Measurements from ENCODE around the gene CEP85.

DNA sequence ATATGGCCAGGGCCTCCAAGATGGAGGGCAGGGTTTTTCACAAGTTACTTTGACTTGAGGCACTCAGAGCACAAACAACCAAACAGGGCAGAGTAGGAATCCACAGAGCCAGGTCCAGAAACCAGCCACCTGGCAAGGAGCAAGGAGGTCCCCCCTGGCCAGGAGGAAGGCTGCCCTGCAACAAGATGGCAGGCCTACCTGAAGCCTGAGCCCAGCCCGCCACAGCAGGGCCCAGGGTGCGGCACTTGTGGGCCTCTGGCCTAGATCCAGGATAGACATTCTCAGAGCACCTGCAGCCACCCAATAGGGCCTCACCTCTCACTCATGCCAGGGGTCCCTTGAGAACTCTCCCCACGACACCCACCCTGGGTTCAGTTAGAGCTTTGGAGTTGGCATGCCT is 57.4 kb downstream of the CEP85 start:
- no peak for TF ChIP-seq POLR2A (IDR thresholded peaks at IDR 0.05)
- TF ChIP-seq, protein P1, sequence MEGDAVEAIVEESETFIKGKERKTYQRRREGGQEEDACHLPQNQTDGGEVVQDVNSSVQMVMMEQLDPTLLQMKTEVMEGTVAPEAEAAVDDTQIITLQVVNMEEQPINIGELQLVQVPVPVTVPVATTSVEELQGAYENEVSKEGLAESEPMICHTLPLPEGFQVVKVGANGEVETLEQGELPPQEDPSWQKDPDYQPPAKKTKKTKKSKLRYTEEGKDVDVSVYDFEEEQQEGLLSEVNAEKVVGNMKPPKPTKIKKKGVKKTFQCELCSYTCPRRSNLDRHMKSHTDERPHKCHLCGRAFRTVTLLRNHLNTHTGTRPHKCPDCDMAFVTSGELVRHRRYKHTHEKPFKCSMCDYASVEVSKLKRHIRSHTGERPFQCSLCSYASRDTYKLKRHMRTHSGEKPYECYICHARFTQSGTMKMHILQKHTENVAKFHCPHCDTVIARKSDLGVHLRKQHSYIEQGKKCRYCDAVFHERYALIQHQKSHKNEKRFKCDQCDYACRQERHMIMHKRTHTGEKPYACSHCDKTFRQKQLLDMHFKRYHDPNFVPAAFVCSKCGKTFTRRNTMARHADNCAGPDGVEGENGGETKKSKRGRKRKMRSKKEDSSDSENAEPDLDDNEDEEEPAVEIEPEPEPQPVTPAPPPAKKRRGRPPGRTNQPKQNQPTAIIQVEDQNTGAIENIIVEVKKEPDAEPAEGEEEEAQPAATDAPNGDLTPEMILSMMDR (IDR thresholded peaks at IDR 0.05 in 4 of 5, conservative IDR thresholded peaks at IDR 0.05 in 1 of 5): no peak
